GM18511 (cell line): ENCODE measurements around the gene MYL9.
"Not testable (repeated sequence)": the region's sequence is repeated elsewhere in the genome, so short reads cannot be mapped to it uniquely, and the experiment has no call there.

Experiments
- ATAC-seq: cut with Tn5 transposase; IDR thresholded peaks from one replicate; pipeline ENCODE4 v1.9.1; 2021; ENCODE audit warnings: mild to moderate bottlenecking, moderate library complexity; ENCODE audit not compliant: unreplicated experiment

Gene MYL9

DNA sequence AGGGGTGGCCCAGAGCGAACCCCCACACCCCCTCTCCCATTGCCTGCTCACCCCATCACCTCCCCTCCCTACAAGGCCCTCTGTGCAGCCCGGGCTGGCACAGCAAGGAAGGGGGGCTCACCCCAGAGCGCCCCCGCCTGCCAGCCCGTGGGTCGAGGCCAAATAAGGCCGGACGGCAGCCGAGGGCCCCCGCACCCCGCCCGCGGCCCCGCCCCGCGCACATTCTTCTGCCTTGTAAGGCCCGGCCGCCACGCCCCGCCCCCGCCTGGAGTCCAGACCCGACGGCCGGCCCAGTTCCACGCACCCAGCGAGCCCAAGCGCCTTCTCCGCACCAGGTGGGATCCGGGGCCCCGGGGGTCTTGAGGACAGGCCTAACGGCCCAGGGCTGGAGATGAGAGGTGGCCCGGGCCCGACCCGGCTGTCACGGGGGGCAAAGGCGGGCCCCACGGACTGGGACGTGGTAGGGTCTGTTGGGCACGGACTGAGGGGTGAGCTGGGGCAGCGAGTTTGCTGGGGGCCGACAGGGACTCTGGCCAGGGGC lies at the start of gene MYL9:
Gene MYL9, plus strand, starts transcription at position 293 of the 541 bp plus-strand sequence. CDS start 3,366 bp downstream, outside the sequence.
- no peak for ATAC-seq

DNA sequence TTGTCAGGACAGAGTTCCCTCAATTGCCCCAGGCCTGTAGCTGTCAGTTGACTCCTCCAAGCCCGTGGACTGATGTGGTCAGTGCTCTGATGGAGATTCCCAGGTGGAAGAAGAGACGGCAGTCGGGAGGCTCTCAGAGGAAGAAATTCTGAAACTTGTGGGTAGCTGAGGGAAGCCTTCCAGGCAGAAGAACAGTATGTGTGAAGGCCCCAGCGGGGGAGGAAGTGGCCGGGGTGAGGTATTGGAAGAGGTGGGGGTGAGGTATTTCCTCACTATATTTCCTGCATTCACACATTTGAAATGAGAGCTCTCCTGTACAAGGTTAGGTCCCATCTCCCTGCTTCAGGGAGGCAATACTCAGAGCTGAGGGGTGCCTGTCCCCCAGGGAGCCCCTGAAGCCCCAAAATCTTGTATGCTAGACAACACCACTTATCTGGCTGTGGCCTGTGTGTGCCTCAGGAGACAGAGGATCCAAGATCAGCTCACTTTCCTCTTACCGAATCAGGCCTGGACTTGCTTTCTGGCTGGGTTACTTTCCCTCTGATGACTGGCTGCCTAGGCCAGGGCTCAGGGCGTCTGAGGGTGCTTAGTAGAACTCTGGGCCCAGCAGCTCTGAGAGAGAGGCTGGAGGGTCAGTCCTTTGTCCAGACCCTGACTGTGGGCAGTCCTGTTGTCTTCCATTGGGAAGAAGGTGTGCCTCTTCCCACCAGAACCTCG lies 49.3 kb upstream of the MYL9 start:
- peak; percentile 56 for ATAC-seq

DNA sequence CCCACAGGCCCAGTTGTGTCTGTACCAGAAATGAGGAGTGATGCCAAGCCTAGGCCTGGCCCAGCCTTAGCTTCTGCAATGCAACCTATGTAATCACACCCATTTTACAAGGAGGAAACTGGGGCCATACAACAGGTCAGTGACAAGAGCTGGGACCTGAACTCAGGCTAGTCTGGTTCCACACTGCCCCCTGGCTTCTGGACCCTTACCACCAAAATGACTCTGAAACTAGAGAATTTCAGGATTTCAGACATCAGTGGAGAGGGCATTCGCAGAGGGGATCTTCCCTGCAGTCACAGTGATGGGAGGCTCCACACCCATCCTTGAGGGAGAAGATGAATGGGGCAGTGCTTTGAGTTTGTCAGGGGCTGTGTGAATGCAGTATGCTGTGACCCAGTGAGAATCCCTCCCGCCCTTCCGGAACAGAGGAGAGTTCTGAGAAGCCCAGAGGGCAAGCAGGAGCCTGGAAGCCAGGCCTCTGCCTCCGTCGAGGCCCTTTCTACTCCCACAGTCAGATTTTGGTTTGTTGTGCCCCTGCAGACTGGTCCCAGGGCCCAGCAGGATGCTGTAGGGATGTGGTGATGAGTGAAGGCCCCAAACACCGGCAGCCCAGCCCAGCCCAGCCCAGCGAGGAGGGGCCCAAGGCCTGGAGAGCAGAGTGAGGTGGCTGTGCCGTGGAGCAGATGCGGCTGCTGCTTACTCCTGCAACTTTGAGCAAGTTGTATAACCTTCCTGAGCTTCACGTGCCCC lies 48.1 kb upstream of the MYL9 start:
- no peak for ATAC-seq

DNA sequence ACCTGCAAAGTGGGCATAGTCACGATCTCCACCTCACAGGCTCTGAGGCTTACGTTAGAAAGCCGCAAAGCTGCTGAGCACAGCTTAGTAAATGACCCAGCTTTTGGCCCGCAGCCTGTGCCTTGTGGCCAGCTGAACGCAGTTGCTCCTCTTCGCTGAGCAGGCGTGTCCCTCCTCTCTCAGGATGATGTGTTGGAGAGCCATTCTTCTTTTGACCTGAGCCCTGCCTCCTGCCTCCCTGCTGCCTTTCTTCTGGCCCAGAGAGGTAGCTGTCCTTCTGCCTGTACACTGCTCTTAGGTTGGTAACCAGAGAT lies 47.6 kb upstream of the MYL9 start:
- no peak for ATAC-seq

DNA sequence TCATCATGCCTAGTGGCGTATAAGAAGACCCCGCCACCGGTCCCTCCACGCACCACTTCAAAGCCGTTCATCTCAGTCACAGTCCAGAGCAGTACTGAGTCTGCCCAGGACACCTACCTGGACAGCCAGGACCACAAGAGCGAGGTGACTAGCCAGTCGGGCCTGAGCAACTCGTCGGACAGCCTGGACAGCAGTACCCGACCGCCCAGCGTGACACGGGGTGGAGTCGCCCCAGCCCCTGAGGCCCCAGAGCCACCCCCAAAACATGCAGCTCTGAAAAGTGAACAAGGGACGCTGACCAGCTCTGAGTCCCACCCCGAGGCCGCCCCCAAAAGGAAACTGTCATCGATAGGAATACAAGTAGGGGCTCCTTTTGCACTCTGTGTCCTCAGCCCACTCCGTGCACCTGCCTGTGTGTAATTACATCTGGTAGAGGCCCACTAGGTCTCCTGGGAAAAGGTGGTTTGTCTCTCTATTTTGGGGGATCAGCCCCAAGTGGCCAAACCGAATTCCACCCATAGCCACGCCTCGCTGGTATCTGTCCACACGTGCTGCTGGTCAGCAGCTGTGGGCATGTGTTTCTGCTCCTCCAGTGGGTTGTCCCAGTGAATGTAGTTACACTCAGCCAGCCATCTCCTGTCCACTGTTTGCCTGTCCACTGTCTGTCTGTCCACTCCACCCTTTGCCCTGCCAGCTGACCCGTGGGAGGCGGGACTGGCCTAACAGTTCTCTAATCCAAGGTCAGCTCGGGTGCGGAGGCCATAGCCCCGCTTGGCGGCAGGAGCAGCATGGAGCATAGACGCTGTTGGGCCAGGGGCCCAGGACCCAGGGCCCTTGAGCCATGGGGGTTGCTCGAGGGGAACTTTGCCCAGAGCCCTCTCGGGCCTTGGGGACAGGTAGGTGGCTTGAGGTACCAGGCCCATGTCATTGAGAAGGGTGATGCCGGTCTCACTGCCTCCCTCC lies 44.3 kb upstream of the MYL9 start:
- no peak for ATAC-seq

DNA sequence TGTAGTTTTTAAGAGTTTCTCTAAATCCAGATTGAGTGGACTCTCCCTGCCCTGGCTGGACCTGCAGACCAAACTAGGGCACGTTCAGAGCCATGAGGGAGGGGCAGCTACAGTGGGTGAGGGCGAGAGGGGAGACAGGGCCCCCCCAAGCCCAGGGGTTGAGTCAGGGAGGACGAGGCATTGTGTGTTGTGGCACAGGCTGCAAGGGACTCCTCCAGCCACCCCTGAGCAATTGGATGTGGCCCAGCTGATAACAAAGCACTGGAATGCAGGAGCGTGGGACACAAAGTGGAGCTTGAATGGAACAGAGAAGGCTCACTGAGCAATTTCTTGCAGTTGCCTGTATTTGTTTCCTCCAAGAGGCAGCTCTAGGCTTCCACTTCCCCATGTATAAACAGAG lies 43.5 kb upstream of the MYL9 start:
- ATAC-seq: no peak

DNA sequence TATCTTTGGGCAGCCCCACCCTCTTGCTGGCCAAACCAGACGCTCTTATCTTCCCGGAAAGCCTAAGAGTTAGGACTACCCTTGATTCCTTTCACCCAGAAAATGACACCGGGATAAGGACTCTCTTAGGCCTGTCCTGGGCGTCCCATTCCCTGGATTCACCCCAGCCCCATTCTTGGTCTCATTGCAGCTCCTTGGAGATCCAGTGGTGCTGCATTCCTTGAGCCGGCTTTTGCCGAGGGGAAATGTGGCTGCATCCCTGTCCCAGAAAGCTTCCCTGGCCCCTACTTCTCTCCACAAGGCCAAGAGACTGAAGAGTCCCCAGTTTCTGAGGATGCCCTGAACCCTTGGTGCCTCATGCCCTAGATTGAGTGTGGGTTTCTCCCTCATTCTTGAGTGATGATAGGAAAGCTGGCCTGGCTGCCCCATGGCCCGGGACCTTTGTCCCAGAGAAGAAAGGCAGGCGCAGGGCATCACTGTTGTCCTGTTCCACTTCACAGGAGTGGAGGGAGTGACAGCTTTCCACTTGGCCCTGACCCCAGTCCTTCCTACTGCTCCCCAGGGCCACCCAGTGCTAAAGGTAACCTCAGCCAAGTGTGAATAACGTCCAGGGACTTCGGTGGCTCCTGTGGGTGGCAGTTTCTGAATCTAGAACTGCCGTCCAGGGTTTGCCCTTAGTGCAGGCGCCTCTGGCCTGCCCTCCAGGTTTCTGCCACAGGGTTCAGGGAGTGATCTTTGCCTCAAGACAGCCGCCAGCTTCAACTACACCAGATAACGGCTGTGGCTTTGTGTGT lies 42.7 kb upstream of the MYL9 start:
- ATAC-seq: no peak

DNA sequence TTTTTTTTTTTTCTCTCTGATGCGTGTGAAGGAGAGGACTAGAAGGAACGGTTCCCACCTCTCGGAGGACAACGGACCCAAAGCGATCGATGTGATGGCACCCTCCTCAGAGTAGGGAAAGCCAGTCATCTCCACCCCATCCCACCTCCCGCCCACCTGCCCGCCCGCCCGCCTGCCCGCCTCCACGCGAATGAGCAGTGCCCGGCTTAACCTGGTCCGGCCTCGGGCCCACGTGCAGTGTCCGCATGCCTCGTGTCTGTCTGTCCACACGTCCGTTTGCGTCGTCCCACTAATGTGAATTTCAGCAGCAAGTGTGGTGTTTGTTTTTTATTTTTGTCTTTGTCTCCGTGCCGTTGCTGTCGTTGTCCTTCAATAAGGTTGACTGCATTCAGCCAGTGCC lies 42.1 kb upstream of the MYL9 start:
- ATAC-seq: no peak

DNA sequence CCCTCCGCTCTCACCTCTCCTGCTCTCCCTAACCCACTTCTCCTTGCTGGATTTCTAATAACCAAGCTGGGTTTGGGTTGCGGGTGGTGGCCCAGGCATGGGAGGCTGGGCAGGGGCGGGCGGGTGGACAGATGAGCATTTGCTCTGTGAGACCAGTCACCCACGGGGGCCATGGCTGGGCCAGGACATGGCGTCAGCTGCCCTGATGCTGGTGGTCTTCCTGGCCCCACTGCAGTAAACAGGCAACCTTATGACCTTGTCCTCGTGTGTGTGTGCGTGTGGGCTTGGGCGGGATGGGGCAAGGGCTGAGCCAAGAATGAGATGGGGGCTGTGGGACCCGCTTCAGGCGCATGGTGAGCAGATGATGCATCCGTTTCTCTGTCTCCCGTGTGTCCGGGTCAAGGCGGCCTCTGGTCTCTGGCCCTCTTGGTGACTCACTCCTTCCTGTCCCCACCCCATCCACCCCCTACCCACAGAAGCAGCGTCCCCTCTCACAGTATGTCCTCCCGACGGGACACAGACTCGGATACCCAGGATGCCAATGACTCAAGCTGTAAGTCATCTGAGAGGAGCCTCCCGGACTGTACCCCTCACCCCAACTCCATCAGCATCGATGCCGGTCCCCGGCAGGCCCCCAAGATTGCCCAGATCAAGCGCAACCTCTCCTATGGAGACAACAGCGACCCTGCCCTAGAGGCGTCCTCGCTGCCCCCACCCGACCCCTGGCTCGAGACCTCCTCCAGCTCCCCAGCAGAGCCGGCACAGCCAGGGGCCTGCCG lies 41.4 kb upstream of the MYL9 start:
- no peak for ATAC-seq

DNA sequence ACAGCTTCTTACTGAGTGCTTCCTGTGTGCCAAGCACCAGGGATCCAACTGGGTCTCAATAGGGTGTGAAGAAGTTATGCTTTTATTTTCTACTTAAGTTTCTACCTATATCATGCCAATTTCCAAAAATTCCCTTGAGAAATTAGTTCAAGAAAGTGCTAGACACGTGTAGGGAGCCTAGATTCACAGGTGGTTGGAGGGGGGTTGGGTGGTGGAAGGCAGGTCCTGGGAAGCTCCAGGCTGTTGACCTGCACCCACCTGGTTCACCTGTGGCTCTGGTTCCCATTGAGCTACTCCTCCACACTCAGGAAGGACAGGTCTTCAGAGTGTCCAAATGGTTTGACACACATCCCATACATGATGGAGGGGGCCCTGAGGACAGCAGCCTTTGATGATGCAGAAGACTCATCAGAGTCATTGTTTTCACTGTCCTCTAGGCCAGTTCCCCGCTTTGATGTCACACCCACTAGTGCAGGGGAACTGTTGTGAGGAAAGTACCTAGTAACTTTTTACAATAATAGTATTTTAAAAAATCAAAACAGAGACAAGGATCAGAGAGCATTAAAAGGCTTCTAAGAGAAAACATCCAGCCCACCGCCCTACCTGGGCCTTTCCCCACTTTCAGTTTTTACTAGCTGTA lies 39.8 kb upstream of the MYL9 start:
- no peak for ATAC-seq

DNA sequence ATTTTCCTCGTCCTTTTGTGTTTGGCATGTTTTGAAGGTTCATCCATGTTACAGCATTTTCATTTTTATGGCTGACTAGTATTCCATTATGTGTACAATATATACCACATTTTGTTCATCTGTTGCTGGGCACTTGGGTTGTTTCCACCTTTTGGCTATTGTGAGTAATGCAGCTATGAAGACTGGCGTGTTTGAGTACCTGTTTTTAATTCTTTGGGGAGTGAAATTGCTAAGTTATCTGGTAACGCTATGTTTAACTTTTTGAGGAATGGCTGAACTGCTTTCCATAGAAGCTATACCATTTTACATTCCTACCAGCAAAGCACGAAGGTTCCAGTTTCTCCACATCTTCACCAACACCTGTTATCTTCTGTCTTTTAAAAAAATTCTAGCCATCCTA lies 37.0 kb upstream of the MYL9 start:
- ATAC-seq: no peak

DNA sequence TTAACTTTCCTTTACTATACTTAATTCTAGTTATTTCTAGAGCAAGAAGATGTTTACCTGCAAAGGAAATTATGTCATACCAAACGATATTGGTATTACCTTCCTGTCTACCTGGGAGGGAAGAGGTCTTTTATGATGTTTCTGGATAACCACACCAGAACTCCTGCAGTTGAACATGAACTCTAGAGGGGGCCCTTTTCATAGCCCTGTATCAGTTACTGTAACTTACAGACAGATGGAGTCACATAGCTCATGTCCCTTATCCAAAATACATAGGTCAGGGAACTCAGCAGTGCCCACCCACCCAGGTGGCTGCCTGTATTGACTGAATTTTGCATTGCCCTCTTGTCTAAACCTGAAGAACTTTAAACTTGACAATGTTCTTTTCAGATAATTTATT lies 35.1 kb upstream of the MYL9 start:
- ATAC-seq: no peak

DNA sequence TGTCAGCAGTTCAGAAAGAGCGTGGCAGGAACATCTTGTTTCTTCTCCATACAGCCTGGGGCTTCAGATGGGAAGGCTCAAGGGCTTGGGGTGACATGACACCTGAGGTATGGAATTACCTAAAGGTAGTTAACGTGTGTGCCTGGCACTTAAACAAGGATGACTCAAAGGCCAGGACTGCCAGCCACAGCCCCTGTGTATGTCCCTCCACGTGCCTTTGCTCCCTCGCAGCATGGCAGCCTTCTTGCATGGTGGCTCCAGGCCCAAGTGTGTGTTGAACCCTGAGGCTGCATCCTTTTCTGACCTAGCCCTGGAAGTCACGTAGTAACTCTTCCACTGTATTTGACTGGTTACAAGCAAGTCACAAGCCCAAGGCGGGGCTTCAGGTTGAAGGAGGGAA lies 33.6 kb upstream of the MYL9 start:
- ATAC-seq: no peak

DNA sequence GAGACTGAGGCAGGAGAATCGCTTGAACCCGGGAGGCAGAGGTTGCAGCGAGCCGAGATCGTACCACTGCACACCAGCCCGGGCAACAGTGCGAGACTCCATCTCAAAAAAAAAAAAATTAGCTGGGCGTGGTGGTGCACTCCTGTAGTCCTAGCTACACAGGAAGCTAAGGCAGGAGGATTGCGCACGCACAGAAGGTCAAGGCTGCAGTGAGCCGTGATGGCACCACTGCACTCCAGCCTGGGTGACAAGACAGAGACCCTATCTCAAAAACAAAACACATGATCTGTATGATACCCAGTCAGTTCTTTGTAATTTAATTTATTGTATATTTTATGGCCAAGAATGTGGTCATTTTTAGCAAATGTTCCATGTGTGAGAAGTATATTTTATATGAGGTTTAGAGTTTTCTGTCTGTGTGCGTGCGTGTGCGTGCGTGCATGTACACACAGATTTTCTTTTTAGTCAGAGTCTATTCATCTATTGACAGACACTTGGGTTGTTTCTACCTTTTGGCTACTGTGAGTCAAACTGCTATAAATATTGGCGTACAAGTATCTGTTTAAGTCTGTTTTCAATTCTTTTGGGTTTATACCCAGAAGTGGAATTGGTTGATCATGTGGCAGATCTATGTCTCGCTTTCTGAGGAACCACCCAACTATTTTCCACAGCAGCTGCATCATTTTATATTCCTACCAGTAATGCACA lies 22.2 kb upstream of the MYL9 start:
- ATAC-seq: no peak

DNA sequence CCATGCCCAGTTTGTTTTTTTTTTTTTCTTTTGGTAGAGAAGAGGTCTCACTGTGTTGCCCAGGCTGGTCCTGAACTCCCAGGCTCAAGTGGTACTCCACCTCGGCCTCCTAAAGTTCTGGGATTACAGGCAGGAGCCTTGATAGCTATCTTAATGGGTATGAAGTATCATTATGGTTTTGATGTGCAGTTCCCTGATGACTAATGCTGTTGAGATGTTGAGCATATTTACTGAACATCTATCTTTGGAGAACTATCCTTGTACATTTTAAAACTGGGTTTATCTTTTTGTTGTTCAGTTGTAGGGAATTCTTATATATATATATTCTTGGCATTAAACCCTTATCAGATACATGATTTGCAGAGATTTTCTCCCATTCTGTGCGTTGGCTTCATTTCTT lies 21.4 kb upstream of the MYL9 start:
- no peak for ATAC-seq

DNA sequence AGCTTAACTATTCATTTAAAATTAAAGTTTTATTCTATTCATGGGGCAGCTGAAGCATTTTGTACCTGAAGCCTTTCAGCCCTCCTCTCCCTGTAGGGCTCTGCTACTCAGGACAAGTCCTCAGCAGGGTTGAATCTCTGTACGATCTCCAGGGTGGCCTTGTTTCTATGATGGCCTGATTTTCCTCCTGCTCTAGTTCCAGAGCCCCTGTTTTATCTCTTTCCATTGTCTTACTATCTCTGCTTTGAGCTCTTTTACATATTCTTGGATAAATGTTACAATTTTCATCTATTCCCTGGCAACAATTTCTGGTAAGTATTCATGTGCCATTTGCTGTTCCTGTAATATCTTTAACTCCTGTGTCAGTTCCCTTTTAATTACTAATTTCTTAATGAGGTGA lies 19.8 kb upstream of the MYL9 start:
- ATAC-seq: no peak

DNA sequence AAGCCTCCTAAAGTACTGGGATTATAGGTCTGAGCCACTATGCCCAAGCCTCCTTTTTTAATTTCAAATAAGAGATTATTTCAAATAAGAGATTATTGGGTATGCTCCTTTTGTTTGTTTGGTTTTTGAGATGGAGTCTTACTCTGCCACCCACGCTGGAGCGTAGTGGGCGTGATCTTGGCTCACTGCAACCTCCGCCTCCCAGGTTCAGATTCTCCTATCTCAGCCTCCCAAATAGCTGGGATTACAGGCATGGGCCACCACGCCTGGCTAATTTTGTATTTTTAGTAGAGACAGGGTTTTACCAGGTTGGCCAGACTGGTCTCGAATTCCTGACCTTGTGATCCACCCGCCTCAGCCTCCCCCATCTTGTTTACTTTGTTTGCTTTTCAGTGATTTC lies 18.9 kb upstream of the MYL9 start:
- not testable (repeated sequence) for ATAC-seq

DNA sequence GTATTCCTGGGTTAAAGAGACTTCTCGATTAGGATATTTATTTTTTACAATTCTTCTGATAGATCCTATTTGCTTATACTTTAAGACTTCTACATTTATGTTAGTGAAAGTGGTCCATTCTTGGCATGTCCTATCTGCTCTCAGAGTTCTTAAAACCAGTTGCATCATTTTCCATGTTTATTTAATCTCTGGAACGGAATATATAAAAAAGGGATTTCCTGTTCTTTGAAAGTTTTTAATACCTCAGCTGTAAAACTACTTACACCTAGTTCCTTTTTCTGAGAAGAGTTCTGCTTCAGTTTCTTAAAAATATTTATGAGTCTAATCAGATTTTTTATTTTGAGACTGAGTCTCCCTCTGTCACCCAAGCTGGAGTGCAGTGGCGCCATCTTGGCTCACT lies 18.0 kb upstream of the MYL9 start:
- ATAC-seq: no peak
